CD4-positive, alpha-beta T cell treated with Interleukin-6 at 100 ng/mL for 8 hours (primary cell): Measurements from ENCODE around the gene CTRL.
"Not testable (repeated sequence)": the region's sequence is repeated elsewhere in the genome, so short reads cannot be mapped to it uniquely, and the experiment has no call there.

Experiments used
- DNase-seq: peaks from one replicate; pipeline ENCODE4 v3.0.0-alpha.2; 2020; ENCODE audit warnings: mixed read lengths, low spot score

Gene CTRL

GRCh38 chr16:67931712-67932461, at the start of gene CTRL:
CTRL (minus strand) TSS chr16:67931862; CDS start chr16:67931852, 10 bp downstream.
- DNase-seq, result no peak

GRCh38 chr16:67979955-67980678, 48.5 kb upstream of the CTRL start, which contains the start of gene DPEP3:
DPEP3 (minus strand) TSS chr16:67980499; CDS start chr16:67980380, 119 bp downstream.
- no peak for DNase-seq

GRCh38 chr16:67977469-67978227, 46.0 kb upstream of the CTRL start:
- no peak for DNase-seq

GRCh38 chr16:67977005-67977404, 45.3 kb upstream of the CTRL start:
- DNase-seq, result no peak

GRCh38 chr16:67976205-67976604, 44.5 kb upstream of the CTRL start:
- DNase-seq, result no peak

- DNase-seq, result no peak
Observed at GRCh38 chr16:67975321-67976105, 43.9 kb upstream of the CTRL start.

GRCh38 chr16:67972285-67972684, 40.6 kb upstream of the CTRL start:
- not testable (repeated sequence) for DNase-seq

- no peak for DNase-seq
Observed at GRCh38 chr16:67971111-67971510, 39.4 kb upstream of the CTRL start.

GRCh38 chr16:67969254-67970039, 37.8 kb upstream of the CTRL start:
- no peak for DNase-seq

- DNase-seq, result peak; percentile 81
Observed at GRCh38 chr16:67968400-67969253, 37.0 kb upstream of the CTRL start, which contains the start of gene SLC12A4. SLC12A4 (minus strand) TSS chr16:67968637; CDS start chr16:67968553, 84 bp downstream.

- DNase-seq, result no peak
Observed at GRCh38 chr16:67967958-67968399, 36.3 kb upstream of the CTRL start.

GRCh38 chr16:67967183-67967957, 35.7 kb upstream of the CTRL start:
- DNase-seq, result no peak

- DNase-seq, result no peak
Observed at GRCh38 chr16:67966549-67967182, 35.0 kb upstream of the CTRL start.

GRCh38 chr16:67965668-67966548, 34.2 kb upstream of the CTRL start:
- no peak for DNase-seq

- DNase-seq, result no peak
Observed at GRCh38 chr16:67964477-67965131, 32.9 kb upstream of the CTRL start.

- DNase-seq, result no peak
Observed at GRCh38 chr16:67963662-67964321, 32.1 kb upstream of the CTRL start.
